Neural progenitor cell (in vitro differentiated cells): ENCODE results near the gene MEN1. TPM values are rescaled to one million over a fixed set of nuclear protein-coding genes. Genes with fewer than 3 reads are reported as not detected.

ENCODE experiments used
- DNase-seq: peaks from one replicate; pipeline ENCODE4 v3.0.0-alpha.2; 2016; ENCODE audit warnings: low spot score
- H2AFZ ChIP-seq: fragments of 200-600 bp; sonication (generic); replicated peaks from 2 replicates; pipeline ENCODE4 v1.6.1; 2016; ENCODE audit warnings: antibody characterized with exemption
- H3F3A ChIP-seq: fragments of 200-600 bp; sonication (generic); 2 replicates; pipeline ENCODE4 v1.6.1; 2016; ENCODE audit warnings: antibody characterized with exemption, low read depth
- H3K27ac ChIP-seq: fragments of 200-600 bp; sonication (generic); 2 replicates; pipeline ENCODE4 v1.5.1; 2016; ENCODE audit warnings: mild to moderate bottlenecking
- H3K27me3 ChIP-seq: fragments of 200-600 bp; sonication (generic); 2 replicates; pipeline ENCODE4 v1.6.1; 2016; ENCODE audit warnings: mild to moderate bottlenecking, moderate library complexity
- H3K36me3 ChIP-seq: fragments of 200-600 bp; sonication (generic); 2 replicates; pipeline ENCODE4 v1.5.1; 2016
- H3K4me1 ChIP-seq: fragments of 200-600 bp; sonication (generic); 2 replicates; pipeline ENCODE4 v1.6.1; 2016; ENCODE audit warnings: mixed run types
- H3K4me2 ChIP-seq: fragments of 200-600 bp; sonication (generic); 2 replicates; pipeline ENCODE4 v1.6.1; 2016
- H3K4me3 ChIP-seq: fragments of 200-600 bp; sonication (generic); 2 replicates; pipeline ENCODE4 v1.5.1; 2016
- H3K79me2 ChIP-seq: fragments of 200-600 bp; sonication (generic); 2 replicates; pipeline ENCODE4 v1.6.1; 2016; ENCODE audit warnings: low read depth
- H3K9ac ChIP-seq: fragments of 200-600 bp; sonication (generic); 2 replicates; pipeline ENCODE4 v1.6.1; 2016
- H3K9me3 ChIP-seq: fragments of 200-600 bp; sonication (generic); 2 replicates; pipeline ENCODE4 v1.5.1; 2016; ENCODE audit warnings: low read depth
- H4K20me1 ChIP-seq: fragments of 200-600 bp; sonication (generic); 2 replicates; pipeline ENCODE4 v1.6.1; 2016; ENCODE audit warnings: low read depth
- H3K27ac Mint-ChIP-seq: 3 replicates; pipeline ENCODE4 v1.8.0; 2021; ENCODE audit warnings: mixed read lengths
- H3K27me3 Mint-ChIP-seq: 2 replicates; pipeline ENCODE4 v1.8.0; 2022; ENCODE audit warnings: low read depth, mild to moderate bottlenecking, inconsistent platforms, moderate library complexity, mixed read lengths; ENCODE audit not compliant: insufficient read depth
- H3K36me3 Mint-ChIP-seq: 3 replicates; pipeline ENCODE4 v1.8.0; 2021; ENCODE audit warnings: mixed read lengths
- H3K4me1 Mint-ChIP-seq: 3 replicates; pipeline ENCODE4 v1.8.0; 2021; ENCODE audit warnings: mixed read lengths
- H3K4me3 Mint-ChIP-seq: 3 replicates; pipeline ENCODE4 v1.8.0; 2021; ENCODE audit warnings: mild to moderate bottlenecking, moderate library complexity, mixed read lengths
- H3K9me3 Mint-ChIP-seq: 3 replicates; pipeline ENCODE4 v1.8.0; 2020; ENCODE audit warnings: mixed read lengths
- EZH2 ChIP-seq: fragments of 200-600 bp; sonication (generic); IDR thresholded peaks from 2 replicates; pipeline ENCODE4 v1.6.1; 2017; ENCODE audit warnings: antibody characterized with exemption, mild to moderate bottlenecking, moderate library complexity
- EZH2phosphoT487 ChIP-seq: fragments of 200-600 bp; sonication (generic); IDR thresholded peaks from 2 replicates; pipeline ENCODE4 v1.6.1; 2017; ENCODE audit warnings: antibody characterized with exemption
- total RNA-seq: library from RNA; depleted of rRNA; stranded (reverse); fragments of >200 nt; gene quantifications from 2 replicates; pipeline ENCODE4 v1.2.3, GENCODE V29; 2015; ENCODE audit warnings: low replicate concordance
- TF ChIP-seq, protein P1 (sequence below): fragments of 200-600 bp; sonication (generic); IDR thresholded peaks from 2 replicates; pipeline ENCODE4 v1.5.1; 2017; ENCODE audit warnings: antibody characterized with exemption, mild to moderate bottlenecking

Gene MEN1
- total RNA-seq, 1 donor from 2014 or later: 11.4 TPM

DNA sequence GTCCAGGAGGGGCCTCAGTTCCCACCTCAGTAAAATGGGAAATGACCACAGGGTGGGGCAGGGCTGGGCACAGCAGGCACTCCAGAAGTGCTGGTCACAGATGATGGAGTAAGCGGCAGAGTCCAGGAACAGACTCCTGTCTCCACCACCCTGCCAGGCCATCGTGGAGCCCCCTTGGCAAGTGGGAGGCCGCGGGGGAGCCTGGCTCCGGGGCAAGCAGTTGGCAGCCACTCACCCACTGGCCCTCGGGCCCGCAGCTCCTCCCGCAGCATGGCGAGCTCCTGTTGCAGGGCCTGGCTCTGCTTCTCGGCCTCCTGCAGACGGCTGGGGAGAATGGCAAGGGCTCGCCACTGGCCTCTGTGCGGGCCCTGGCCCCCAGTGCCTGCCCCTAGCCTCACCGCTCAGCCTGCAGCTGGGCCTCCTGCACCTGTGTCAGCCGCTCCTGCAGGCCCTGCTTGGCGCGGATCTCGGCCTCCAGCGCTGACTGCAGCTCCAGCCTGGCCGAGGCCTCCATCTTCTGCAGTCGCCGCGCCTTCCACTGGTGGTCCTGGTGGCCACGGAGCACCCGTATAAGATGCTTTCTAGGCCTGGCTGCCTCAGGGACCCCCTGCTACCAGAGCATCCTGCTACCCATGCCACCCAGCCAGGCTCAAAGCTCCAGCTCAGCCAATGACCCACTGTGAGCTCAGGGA lies 23.8 kb upstream of the MEN1 start:
- Histone ChIP-seq H3K79me2 (no peaks in the 10 kb centered on the region), H4K20me1 (no peaks in the 10 kb centered on the region), H3K4me1 (no peaks in the 10 kb centered on the region), H3K4me3 (no peak overlapping the region), H3K9ac (no peak overlapping the region), H3K36me3 (no peaks in the 10 kb centered on the region), H3K4me2 (no peak overlapping the region), H2AFZ (no peak overlapping the region), H3K27me3 (no peaks in the 10 kb centered on the region), H3K9me3 (no peaks in the 10 kb centered on the region), H3F3A (no peaks in the 10 kb centered on the region), H3K27ac (no peak overlapping the region)
- H3K36me3 Mint-ChIP-seq: no peaks in the 10 kb centered on the region
- peaks cover 5% of the 10 kb centered on the region for H3K4me1 Mint-ChIP-seq
- H3K27me3 Mint-ChIP-seq: peaks cover 3% of the 10 kb centered on the region
- no peak for DNase-seq
- H3K27ac Mint-ChIP-seq: no peak overlapping the region
- H3K9me3 Mint-ChIP-seq: no peaks in the 10 kb centered on the region
- TF ChIP-seq EZH2phosphoT487: no peak
- no peak for TF ChIP-seq EZH2
- TF ChIP-seq, protein P1, sequence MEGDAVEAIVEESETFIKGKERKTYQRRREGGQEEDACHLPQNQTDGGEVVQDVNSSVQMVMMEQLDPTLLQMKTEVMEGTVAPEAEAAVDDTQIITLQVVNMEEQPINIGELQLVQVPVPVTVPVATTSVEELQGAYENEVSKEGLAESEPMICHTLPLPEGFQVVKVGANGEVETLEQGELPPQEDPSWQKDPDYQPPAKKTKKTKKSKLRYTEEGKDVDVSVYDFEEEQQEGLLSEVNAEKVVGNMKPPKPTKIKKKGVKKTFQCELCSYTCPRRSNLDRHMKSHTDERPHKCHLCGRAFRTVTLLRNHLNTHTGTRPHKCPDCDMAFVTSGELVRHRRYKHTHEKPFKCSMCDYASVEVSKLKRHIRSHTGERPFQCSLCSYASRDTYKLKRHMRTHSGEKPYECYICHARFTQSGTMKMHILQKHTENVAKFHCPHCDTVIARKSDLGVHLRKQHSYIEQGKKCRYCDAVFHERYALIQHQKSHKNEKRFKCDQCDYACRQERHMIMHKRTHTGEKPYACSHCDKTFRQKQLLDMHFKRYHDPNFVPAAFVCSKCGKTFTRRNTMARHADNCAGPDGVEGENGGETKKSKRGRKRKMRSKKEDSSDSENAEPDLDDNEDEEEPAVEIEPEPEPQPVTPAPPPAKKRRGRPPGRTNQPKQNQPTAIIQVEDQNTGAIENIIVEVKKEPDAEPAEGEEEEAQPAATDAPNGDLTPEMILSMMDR: no peak
- H3K4me3 Mint-ChIP-seq: no peak overlapping the region

DNA sequence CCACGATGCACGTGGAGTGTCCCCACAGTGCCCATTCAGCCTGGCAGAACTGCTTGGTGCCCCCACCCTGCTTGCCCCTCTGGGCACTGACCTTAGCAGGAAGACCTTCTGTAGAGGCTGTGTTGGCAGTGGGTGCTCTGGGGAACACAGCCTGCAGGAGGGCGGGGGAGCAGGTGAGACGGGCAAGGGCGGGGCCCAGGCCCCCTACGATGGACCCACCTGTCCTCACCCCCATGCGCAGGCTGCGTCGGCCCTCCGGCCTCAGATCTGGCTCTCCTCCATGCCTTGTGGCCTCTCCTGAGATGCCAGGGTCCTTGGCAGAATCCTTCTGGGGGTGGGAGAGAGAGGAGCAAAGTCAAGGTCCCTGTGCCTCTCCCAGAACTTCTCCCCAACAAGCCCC lies 23.2 kb upstream of the MEN1 start:
- Histone ChIP-seq H3K9me3 (no peaks in the 10 kb centered on the region), H3K36me3 (no peaks in the 10 kb centered on the region), H3K9ac (no peak overlapping the region), H2AFZ (no peak overlapping the region), H3K27me3 (no peaks in the 10 kb centered on the region), H3K79me2 (no peaks in the 10 kb centered on the region), H3K27ac (no peak overlapping the region), H4K20me1 (no peaks in the 10 kb centered on the region), H3F3A (no peaks in the 10 kb centered on the region), H3K4me1 (no peaks in the 10 kb centered on the region), H3K4me2 (no peak overlapping the region), H3K4me3 (no peak overlapping the region)
- H3K36me3 Mint-ChIP-seq: no peaks in the 10 kb centered on the region
- H3K9me3 Mint-ChIP-seq: no peaks in the 10 kb centered on the region
- H3K4me3 Mint-ChIP-seq: no peak overlapping the region
- DNase-seq: no peak
- TF ChIP-seq EZH2 (no peak), EZH2phosphoT487 (no peak)
- TF ChIP-seq, protein P1: no peak
- no peak overlapping the region for H3K27ac Mint-ChIP-seq
- H3K4me1 Mint-ChIP-seq: peaks cover 5% of the 10 kb centered on the region
- peaks cover 3% of the 10 kb centered on the region for H3K27me3 Mint-ChIP-seq

DNA sequence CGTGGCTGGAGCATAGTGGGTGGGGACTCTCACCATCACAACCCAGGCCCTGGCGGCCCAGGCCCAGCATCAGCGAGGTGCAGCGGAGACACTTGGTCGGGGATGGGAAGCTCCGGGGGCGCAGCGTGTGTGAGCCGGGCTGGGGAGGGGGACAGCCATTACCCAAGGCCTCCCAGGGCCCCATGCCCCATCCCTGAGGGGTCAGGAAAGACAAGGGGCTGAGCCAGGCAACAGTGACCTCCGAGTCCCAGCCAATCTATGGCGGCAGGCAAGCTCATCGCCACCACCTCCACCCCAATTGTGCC lies 22.8 kb upstream of the MEN1 start:
- no peaks in the 10 kb centered on the region for H3K79me2 ChIP-seq
- peak overlapping the region; percentile 8 for H3K9ac ChIP-seq
- no peak overlapping the region for H3K4me2 ChIP-seq
- Mint-ChIP-seq H3K36me3 (no peaks in the 10 kb centered on the region), H3K27ac (no peak overlapping the region), H3K9me3 (no peaks in the 10 kb centered on the region), H3K27me3 (peaks cover 3% of the 10 kb centered on the region), H3K4me1 (peaks cover 5% of the 10 kb centered on the region), H3K4me3 (no peak overlapping the region)
- H3K27me3 ChIP-seq: no peaks in the 10 kb centered on the region
- no peaks in the 10 kb centered on the region for H4K20me1 ChIP-seq
- H3F3A ChIP-seq: no peaks in the 10 kb centered on the region
- H3K36me3 ChIP-seq: no peaks in the 10 kb centered on the region
- no peak overlapping the region for H3K4me3 ChIP-seq
- H3K27ac ChIP-seq: no peak overlapping the region
- H3K9me3 ChIP-seq: no peaks in the 10 kb centered on the region
- no peak overlapping the region for H2AFZ ChIP-seq
- H3K4me1 ChIP-seq: no peaks in the 10 kb centered on the region
- no peak for TF ChIP-seq EZH2
- no peak for TF ChIP-seq EZH2phosphoT487
- TF ChIP-seq, protein P1: no peak
- no peak for DNase-seq
